Stimulated activated CD8-positive, alpha-beta memory T cell treated with anti-CD3 and anti-CD28 coated beads, Interleukin-2, amount 100 ng/mL, for 48 hours (primary cell): Measurements from ENCODE around the gene MLIP.
"Not testable (repeated sequence)": the region's sequence is repeated elsewhere in the genome, so short reads cannot be mapped to it uniquely, and the experiment has no call there.

ENCODE experiments used
- DNase-seq, 2 donors: peaks; one replicate each; pipeline ENCODE4 v3.0.0-alpha.2; 2020; ENCODE audit warnings: low read depth in 2 of 2

MLIP gene

GRCh38 chr6:54140811-54141210 lies 29.6 kb downstream of the MLIP start:
- no peak for DNase-seq

GRCh38 chr6:54142889-54143519 lies 31.8 kb downstream of the MLIP start:
- no peak for DNase-seq

GRCh38 chr6:54151861-54152260 lies 40.6 kb downstream of the MLIP start:
- DNase-seq = no peak

GRCh38 chr6:54156650-54157250 lies 45.5 kb downstream of the MLIP start:
- DNase-seq = no peak

- DNase-seq = no peak
Measured at GRCh38 chr6:54157405-54157804, 46.2 kb downstream of the MLIP start.

GRCh38 chr6:54173089-54173488 lies 61.8 kb downstream of the MLIP start:
- no peak for DNase-seq

GRCh38 chr6:54179152-54179551 lies 67.9 kb downstream of the MLIP start:
- no peak for DNase-seq

GRCh38 chr6:54183616-54184015 lies 72.4 kb downstream of the MLIP start:
- no peak for DNase-seq

GRCh38 chr6:54185885-54186284 lies 74.6 kb downstream of the MLIP start:
- no peak for DNase-seq

- no peak for DNase-seq
Measured at GRCh38 chr6:54188846-54189245, 77.6 kb downstream of the MLIP start.

- no peak for DNase-seq
Measured at GRCh38 chr6:54191461-54191860, 80.2 kb downstream of the MLIP start.

GRCh38 chr6:54192993-54193392 lies 81.8 kb downstream of the MLIP start:
- DNase-seq = no peak

- no peak for DNase-seq
Measured at GRCh38 chr6:54193560-54193959, 82.3 kb downstream of the MLIP start.

GRCh38 chr6:54194067-54194466 lies 82.8 kb downstream of the MLIP start:
- no peak for DNase-seq

GRCh38 chr6:54195637-54196036 lies 84.4 kb downstream of the MLIP start:
- no peak for DNase-seq

GRCh38 chr6:54196905-54197304 lies 85.7 kb downstream of the MLIP start:
- no peak for DNase-seq

GRCh38 chr6:54198134-54198533 lies 86.9 kb downstream of the MLIP start:
- DNase-seq = no peak

- not testable (repeated sequence) for DNase-seq
Measured at GRCh38 chr6:54203474-54204035, 92.3 kb downstream of the MLIP start.

GRCh38 chr6:54204921-54205591 lies 93.8 kb downstream of the MLIP start:
- DNase-seq = no peak

GRCh38 chr6:54206510-54206909 lies 95.3 kb downstream of the MLIP start:
- no peak for DNase-seq

GRCh38 chr6:54209983-54210382 lies 98.7 kb downstream of the MLIP start:
- not testable (repeated sequence) for DNase-seq

GRCh38 chr6:54214286-54214685 lies 103.0 kb downstream of the MLIP start:
- DNase-seq = no peak

GRCh38 chr6:54216336-54216735 lies 105.1 kb downstream of the MLIP start:
- no peak for DNase-seq
